HUES6 (cell line): Measurements from ENCODE around the gene PRDM16.
A peak's percentile ranks its signal among the peaks of the same experiment; 100 is the strongest.

Source experiments
- H3K27ac ChIP-seq: 2 replicates; pipeline ENCODE4 v1.7.0; 2013; ENCODE audit warnings: low read depth, mild to moderate bottlenecking, low read length, inconsistent platforms
- H3K27me3 ChIP-seq: 2 replicates; pipeline ENCODE4 v1.6.1; 2013; ENCODE audit warnings: low read length; ENCODE audit not compliant: control insufficient read depth, insufficient read depth
- H3K36me3 ChIP-seq: 2 replicates; pipeline ENCODE4 v1.6.1; 2013; ENCODE audit warnings: low read length; ENCODE audit not compliant: control insufficient read depth, insufficient read depth
- H3K4me1 ChIP-seq: 2 replicates; pipeline ENCODE4 v1.6.1; 2013; ENCODE audit warnings: low read length; ENCODE audit not compliant: control insufficient read depth, insufficient read depth
- H3K4me3 ChIP-seq: 2 replicates; pipeline ENCODE4 v1.5.1; 2013; ENCODE audit warnings: low read depth, low read length
- H3K9ac ChIP-seq: one replicate; pipeline ENCODE4 v1.6.1; 2013; ENCODE audit warnings: mild to moderate bottlenecking, low read length
- H3K9me3 ChIP-seq: 2 replicates; pipeline ENCODE4 v1.6.1; 2013; ENCODE audit warnings: low read depth, low read length; ENCODE audit not compliant: control insufficient read depth, insufficient read depth

PRDM16 gene

GRCh38 chr1:3410142-3410925 lies 341.3 kb downstream of the PRDM16 start:
- no peak overlapping the region for H3K4me3 ChIP-seq
- no peak overlapping the region for H3K9ac ChIP-seq
- H3K9me3 ChIP-seq = no peaks in the 10 kb centered on the region
- H3K36me3 ChIP-seq = no peaks in the 10 kb centered on the region
- no peaks in the 10 kb centered on the region; the same call in 1 of the 2 replicates for H3K4me1 ChIP-seq
- no peaks in the 10 kb centered on the region for H3K27me3 ChIP-seq
- H3K27ac ChIP-seq = no peak overlapping the region

DNA sequence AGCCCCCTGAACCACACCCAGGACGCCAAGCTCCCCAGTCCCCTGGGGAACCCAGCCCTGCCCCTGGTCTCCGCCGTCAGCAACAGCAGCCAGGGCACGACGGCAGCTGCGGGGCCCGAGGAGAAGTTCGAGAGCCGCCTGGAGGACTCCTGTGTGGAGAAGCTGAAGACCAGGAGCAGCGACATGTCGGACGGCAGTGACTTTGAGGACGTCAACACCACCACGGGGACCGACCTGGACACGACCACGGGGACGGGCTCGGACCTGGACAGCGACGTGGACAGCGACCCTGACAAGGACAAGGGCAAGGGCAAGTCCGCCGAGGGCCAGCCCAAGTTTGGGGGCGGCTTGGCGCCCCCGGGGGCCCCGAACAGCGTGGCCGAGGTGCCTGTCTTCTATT lies 342.8 kb downstream of the PRDM16 start:
- H3K4me3 ChIP-seq = no peak overlapping the region
- H3K9me3 ChIP-seq = peaks cover 4% of the 10 kb centered on the region
- H3K9ac ChIP-seq = no peak overlapping the region
- no peak overlapping the region for H3K27ac ChIP-seq
- no peaks in the 10 kb centered on the region for H3K36me3 ChIP-seq
- no peaks in the 10 kb centered on the region for H3K27me3 ChIP-seq
- H3K4me1 ChIP-seq = no peaks in the 10 kb centered on the region; the same call in 1 of the 2 replicates

DNA sequence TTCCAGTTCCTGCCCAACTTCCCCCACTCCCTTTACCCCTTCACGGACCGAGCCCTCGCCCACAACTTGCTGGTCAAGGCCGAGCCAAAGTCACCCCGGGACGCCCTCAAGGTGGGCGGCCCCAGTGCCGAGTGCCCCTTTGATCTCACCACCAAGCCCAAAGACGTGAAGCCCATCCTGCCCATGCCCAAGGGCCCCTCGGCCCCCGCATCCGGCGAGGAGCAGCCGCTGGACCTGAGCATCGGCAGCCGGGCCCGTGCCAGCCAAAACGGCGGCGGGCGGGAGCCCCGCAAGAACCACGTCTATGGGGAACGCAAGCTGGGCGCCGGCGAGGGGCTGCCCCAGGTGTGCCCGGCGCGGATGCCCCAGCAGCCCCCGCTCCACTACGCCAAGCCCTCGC lies 343.4 kb downstream of the PRDM16 start:
- H3K9ac ChIP-seq = no peak overlapping the region
- no peaks in the 10 kb centered on the region for H3K36me3 ChIP-seq
- H3K4me1 ChIP-seq = no peaks in the 10 kb centered on the region
- no peaks in the 10 kb centered on the region for H3K27me3 ChIP-seq
- peaks cover 8% of the 10 kb centered on the region for H3K9me3 ChIP-seq
- H3K27ac ChIP-seq = no peak overlapping the region
- no peak overlapping the region for H3K4me3 ChIP-seq

DNA sequence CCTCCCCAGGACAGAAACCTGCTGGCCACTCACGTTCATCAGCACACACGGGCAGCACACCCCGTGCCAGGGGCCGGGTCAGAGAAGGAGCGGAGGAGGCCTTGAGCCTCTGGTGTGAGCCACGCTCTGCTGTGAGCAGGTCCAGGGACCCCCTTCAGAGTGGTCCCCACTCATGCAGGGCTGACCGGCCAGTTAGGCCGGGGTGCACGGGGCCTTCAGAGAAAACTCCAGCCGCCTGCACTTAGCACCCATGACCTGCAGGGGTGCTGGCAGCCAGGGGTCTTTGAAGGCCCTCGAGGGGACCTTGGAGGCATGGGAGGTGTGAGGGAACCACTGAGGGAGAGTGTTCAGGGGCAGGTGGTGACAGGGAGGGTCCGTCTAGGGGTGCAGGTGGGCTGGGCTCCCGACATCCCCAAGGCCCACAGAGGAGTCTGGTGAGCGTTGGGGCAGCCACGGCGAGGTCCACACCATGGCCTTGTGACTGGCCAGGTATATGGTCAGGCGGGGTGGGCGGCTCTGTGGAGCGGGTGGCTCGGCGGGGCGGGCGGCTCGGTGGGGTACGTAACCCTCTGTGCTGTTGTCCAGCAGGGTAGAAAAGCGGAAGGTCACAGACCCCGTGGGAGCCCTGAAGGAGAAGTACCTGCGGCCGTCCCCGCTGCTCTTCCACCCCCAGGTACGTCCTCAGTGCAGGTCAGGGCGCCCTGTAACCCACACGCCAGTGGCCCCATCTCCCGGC lies 345.1 kb downstream of the PRDM16 start:
- Histone ChIP-seq H3K9ac (no peak overlapping the region), H3K36me3 (no peaks in the 10 kb centered on the region), H3K27ac (no peak overlapping the region), H3K4me3 (no peak overlapping the region), H3K9me3 (peaks cover 8% of the 10 kb centered on the region), H3K27me3 (no peaks in the 10 kb centered on the region), H3K4me1 (no peaks in the 10 kb centered on the region)

DNA sequence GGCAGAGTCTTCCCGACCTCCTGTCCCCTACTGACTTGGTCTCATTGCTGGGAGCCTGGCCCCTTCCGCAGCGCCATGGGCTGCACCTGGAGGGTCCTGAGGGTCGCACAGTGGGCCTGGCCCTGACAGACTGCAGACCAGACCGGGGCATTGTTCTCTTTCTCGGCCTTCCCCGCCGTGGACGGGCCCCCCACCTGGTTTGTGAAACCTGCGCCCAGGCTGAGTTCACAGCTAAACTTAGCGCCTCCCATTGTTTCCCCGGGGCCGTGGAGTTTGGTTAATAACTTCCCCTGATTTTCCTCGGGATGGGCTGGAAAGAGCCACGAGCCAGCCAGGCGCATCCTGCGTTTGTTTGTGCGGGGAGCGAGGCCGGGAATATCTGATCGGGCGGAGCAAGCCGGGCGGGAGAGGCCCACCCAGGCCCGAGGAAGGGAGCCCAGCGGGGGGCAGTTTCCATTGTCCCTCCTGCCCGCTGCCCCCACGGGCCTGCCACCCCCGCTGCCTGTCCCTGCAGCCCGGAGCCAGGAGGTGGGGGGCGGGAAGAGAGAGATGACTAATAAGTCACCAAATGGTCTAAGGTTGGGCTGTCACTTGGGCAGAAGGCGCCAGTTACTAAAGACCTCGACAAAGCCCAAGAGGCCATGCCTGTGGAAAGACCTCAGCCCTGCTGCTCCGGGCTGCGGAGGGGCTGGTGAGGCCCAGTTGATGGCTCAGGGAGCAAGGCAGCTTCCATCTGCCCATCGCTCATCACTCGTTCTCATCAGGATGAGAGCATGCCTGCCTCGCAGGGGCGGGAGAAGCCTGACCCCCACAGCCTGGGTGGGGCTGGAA lies 346.5 kb downstream of the PRDM16 start:
- no peaks in the 10 kb centered on the region for H3K4me1 ChIP-seq
- H3K27ac ChIP-seq = 0 out of 2 replicates have a peak overlapping the region, but pooled peaks have one; percentile 6
- H3K4me3 ChIP-seq = no peak overlapping the region
- no peaks in the 10 kb centered on the region for H3K27me3 ChIP-seq
- no peak overlapping the region for H3K9ac ChIP-seq
- H3K9me3 ChIP-seq = peaks cover 8% of the 10 kb centered on the region
- H3K36me3 ChIP-seq = no peaks in the 10 kb centered on the region

GRCh38 chr1:3417082-3417739 lies 348.2 kb downstream of the PRDM16 start:
- H3K27ac ChIP-seq = no peak overlapping the region
- H3K4me1 ChIP-seq = no peaks in the 10 kb centered on the region
- no peaks in the 10 kb centered on the region for H3K36me3 ChIP-seq
- no peak overlapping the region for H3K9ac ChIP-seq
- no peaks in the 10 kb centered on the region; the same call in 1 of the 2 replicates for H3K27me3 ChIP-seq
- H3K9me3 ChIP-seq = peaks cover 8% of the 10 kb centered on the region
- H3K4me3 ChIP-seq = no peak overlapping the region

- Histone ChIP-seq H3K27ac (no peak overlapping the region), H3K27me3 (no peaks in the 10 kb centered on the region; the same call in 1 of the 2 replicates), H3K9ac (no peak overlapping the region), H3K4me3 (no peak overlapping the region), H3K36me3 (no peaks in the 10 kb centered on the region), H3K4me1 (no peaks in the 10 kb centered on the region), H3K9me3 (peaks cover 8% of the 10 kb centered on the region)
Measured at GRCh38 chr1:3417934-3418333, 348.9 kb downstream of the PRDM16 start.

DNA sequence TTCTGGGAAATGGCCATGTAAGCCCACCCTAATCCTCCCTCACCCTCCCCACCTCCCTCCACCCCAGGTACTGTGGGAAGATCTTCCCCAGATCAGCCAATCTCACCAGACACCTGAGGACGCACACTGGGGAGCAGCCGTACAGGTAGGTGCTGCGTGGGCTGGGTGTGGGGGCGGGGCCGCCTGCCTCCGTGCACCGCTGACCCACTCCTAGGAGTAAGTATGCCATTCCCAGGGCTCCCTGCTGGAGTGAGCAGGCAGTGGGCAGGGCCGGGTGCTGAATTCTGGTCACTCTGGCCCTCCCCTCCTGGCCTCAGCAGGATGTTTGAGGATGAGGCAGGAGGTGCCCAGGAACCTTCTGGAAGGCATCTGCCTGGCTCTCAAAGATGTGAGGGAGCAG lies 349.6 kb downstream of the PRDM16 start:
- H3K27me3 ChIP-seq = no peaks in the 10 kb centered on the region; the same call in 1 of the 2 replicates
- no peaks in the 10 kb centered on the region for H3K36me3 ChIP-seq
- H3K4me1 ChIP-seq = no peaks in the 10 kb centered on the region
- peaks cover 8% of the 10 kb centered on the region for H3K9me3 ChIP-seq
- no peak overlapping the region for H3K9ac ChIP-seq
- no peak overlapping the region for H3K4me3 ChIP-seq
- H3K27ac ChIP-seq = no peak overlapping the region

DNA sequence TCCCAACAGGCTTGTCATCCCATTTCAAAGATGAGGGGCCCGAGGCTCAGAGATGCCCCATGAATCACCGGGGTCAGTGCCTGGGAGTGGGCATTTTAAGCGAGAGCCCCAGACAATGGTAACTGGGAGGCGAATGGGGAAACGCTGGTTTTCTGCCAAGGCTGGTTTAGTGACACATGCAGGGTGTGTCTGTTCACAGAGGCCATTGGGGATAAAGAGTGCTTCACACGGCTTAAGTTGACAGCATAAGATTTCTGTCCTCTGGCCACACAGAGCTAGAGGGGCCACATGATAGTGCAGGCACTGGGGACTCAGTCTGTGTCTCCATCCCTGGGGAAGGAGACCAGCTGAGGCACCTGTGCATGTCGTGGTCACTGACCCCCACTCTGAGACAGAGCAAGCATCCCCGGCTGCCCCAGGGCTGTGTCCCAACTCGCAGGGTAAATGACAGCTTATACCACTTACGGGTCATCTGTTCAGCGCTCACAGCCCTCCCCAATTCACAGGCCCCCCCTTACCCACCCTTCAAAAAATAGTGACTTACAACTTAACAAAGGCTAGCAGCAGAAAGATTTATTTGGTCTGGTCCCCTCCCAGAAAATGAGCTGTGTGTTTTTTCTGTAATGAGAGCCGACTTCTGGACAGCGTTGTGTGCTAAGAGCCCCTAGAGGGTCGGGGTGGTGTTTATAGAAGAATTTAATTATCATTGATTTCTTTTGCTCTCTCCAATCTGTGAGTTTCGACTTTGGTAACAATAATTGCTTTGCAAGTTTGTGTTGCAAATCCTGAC lies 350.6 kb downstream of the PRDM16 start:
- no peak overlapping the region for H3K9ac ChIP-seq
- H3K27ac ChIP-seq = no peak overlapping the region
- H3K4me1 ChIP-seq = no peaks in the 10 kb centered on the region
- no peaks in the 10 kb centered on the region for H3K36me3 ChIP-seq
- no peaks in the 10 kb centered on the region; the same call in 1 of the 2 replicates for H3K27me3 ChIP-seq
- no peak overlapping the region for H3K4me3 ChIP-seq
- H3K9me3 ChIP-seq = peaks cover 8% of the 10 kb centered on the region
